Measurements from ENCODE around the gene DUSP16.
"Not testable (repeated sequence)": the region's sequence is repeated elsewhere in the genome, so short reads cannot be mapped to it uniquely, and the experiment has no call there.

Gene DUSP16

GRCh38 chr12:12499909-12500604 lies 62.6 kb downstream of the DUSP16 start:
- no peak for DNase-seq (ENCODE audit: low spot score)

DNA sequence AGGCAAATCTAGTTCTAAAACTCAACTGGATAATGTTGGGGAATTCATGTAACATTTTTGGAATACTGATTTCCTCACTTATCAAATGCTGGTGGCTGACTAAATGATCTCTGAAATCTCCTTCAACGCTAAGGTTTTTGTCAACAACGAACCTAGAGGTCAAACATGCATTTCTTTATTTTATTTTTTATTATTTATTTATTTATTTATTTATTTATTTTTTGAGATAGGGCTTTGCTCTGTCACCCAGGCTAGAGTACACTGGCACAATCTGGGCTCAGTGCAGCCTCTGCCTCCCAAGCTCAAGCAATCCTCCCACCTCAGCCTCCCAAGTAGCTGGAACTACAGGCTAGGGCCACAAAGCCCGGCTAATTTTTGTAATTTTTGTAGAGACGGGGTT lies 64.5 kb downstream of the DUSP16 start:
- DNase-seq (ENCODE audit: low spot score): no peak

DNA sequence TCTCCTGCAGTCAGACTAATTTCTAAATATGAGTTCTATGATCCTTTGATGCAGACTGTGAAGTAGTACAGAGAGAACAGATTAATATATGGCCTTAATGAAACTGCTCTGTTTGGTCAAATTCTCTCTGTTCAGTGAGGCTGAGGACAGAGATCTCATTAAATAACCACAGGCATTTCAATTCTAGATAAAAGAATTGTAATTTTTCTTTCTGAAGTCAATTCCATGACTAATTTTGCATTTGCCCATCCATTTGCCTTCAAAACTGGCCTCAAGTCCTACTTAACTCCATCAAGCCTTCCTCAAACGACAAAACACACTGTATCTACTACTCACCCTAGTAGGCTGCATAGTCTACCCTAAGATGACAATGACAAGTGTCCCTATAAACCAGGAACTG lies 67.1 kb downstream of the DUSP16 start:
- no peak for DNase-seq (ENCODE audit: low spot score)

DNA sequence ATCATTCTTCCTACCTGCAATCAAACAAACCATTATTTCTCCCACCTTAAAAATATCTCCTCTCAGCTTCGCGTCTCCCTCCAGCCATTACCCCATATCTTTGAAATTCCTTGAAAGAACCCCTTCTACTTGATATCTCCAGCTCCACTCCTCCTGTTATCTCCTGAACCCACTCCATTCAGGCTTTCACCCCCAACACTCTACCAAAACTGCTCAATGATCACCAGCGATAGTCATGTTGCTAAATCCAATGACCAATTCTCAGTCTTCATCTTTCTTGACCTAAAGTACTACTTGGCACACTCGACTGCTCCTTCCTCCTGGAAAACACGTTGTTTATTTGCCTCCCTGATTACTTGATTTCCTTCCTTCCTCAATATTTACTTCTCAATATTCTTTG lies 70.1 kb downstream of the DUSP16 start:
- DNase-seq (ENCODE audit: low spot score): no peak

DNA sequence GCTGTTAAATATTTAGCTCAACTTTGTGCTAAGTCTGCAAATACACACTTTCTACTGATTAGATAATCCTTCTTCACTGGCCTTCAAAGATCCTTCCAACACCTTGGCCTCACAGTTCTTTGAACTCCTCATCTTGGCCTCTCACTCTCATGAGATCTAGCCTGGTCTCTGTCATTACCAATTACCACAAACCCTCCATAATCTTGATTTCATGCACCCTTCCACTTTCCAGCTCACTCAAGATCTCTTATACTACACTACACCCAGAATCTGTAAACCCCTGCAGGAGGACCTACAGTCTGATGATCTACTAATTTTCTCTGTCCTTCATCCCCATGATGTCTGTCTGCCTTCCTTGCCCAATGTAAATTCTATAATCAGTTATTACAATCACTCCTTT lies 71.1 kb downstream of the DUSP16 start:
- DNase-seq (ENCODE audit: low spot score): no peak

- no peak for DNase-seq (ENCODE audit: low spot score)
Measured at GRCh38 chr12:12488823-12489550, 73.7 kb downstream of the DUSP16 start.

GRCh38 chr12:12488296-12488695 lies 74.4 kb downstream of the DUSP16 start:
- no peak for DNase-seq (ENCODE audit: low spot score)

DNA sequence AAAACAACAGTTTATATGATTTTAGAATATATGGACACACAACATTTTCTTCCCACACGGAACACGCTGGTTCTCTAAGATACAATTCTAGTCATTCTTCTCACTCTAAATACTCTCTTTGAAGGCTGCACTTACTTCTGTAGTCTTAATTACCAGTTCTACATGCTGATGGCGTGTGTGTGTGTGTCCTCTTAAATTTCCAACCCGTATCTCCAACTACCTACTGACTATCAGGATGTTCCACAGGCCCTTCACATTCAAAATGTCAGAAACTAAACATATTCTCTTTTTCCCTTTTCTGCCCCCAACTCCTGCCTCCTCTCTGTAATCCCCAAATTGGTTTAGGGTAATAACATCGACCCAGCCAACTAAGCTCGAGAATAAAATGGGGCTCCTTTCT lies 75.2 kb downstream of the DUSP16 start:
- DNase-seq (ENCODE audit: low spot score): no peak

GRCh38 chr12:12486661-12487240 lies 75.9 kb downstream of the DUSP16 start:
- DNase-seq (ENCODE audit: low spot score): no peak

GRCh38 chr12:12483438-12483837 lies 79.2 kb downstream of the DUSP16 start:
- no peak for DNase-seq (ENCODE audit: low spot score)

DNA sequence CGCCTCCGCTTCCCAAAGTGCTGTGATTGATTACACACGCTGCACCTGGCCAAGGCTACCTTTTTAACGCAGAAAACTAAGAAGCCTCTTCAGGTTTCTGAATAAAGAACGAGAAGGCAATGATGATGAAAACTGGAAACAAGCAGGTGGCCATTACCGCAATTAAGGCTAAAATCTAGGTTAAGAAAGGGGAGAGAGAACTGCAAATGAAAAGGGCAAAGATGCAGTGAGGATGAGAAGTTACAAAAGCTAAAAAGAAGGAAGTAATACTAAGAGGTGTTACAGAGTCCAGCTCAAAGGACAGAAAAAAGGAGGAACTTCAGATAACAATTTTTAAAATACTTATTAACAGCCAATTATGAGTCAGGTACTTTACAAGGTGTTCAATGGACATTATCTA lies 79.7 kb downstream of the DUSP16 start:
- DNase-seq (ENCODE audit: low spot score): no peak

- DNase-seq (ENCODE audit: low spot score): no peak
Measured at GRCh38 chr12:12482150-12482761, 80.4 kb downstream of the DUSP16 start.

DNA sequence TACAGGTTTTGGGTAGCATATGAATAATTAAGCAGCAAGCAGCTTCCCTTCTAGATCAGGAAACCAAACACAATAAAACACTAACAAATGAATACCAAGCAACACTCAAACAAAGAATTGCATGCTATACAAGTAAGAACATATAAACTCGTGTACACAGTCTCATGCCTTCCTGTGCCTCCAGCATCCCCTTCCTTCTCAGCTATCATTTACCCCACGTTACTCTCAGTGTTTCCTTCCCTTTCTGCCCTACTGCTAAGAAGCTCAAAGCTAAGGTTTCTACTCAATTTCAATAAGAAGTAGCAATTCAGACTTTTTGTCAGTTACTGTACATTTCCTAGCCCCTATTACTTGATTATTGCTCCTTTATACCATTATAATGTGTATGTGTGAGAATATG lies 81.0 kb downstream of the DUSP16 start:
- no peak for DNase-seq (ENCODE audit: low spot score)

- no peak for DNase-seq (ENCODE audit: low spot score)
Measured at GRCh38 chr12:12480074-12480473, 82.6 kb downstream of the DUSP16 start.

DNA sequence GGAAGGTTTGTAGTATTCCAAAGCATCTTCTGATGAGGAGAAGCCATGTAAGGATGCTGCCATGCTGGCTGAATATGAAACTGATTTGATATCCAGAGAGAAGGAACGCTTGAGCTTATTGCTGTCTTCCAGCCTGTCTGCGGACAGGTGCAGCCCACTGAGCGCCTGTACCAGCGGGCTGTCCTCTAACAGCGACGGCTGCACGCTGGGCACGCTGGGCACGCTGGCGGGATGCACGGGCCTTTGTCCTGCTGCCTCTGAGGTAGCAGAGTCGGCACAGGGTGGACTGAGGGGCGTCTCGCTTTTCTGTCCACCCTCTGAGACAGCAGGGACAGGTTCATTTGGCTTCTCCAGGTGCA lies 85.2 kb downstream of the DUSP16 start:
- DNase-seq (ENCODE audit: low spot score): no peak

DNA sequence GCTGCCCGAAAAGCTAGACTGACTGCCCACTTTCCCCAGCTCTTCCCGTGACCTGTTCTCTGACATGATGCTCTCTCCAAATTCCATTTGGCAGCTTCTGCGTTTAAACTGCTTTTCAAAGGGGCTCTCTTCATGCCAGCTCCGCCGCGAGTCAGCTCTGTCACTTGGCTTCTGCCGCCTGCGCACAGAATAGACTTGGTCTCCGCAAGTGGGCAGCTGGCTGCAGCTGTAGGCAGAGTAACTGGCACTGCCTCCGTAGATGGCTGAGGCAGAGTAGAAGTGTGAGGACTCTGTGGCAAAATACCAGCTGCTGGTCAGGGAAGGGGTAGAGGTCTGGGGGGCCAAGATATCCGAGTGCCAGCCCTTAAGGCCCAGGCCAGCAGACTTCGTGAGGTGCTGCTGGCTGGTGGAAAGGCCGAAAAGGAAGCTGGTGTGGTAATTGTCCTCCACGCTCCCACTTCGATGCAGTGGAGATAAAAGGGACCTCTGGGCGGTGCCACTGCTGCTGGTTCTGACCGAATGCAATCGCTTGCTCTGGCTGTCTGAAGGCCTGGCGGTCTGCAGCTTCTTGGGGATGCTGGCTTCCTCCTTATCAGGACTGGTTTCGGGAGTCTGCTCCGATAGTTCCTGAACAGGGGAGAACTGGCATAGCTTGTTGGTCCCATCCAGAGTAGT lies 85.7 kb downstream of the DUSP16 start:
- DNase-seq (ENCODE audit: low spot score): no peak

DNA sequence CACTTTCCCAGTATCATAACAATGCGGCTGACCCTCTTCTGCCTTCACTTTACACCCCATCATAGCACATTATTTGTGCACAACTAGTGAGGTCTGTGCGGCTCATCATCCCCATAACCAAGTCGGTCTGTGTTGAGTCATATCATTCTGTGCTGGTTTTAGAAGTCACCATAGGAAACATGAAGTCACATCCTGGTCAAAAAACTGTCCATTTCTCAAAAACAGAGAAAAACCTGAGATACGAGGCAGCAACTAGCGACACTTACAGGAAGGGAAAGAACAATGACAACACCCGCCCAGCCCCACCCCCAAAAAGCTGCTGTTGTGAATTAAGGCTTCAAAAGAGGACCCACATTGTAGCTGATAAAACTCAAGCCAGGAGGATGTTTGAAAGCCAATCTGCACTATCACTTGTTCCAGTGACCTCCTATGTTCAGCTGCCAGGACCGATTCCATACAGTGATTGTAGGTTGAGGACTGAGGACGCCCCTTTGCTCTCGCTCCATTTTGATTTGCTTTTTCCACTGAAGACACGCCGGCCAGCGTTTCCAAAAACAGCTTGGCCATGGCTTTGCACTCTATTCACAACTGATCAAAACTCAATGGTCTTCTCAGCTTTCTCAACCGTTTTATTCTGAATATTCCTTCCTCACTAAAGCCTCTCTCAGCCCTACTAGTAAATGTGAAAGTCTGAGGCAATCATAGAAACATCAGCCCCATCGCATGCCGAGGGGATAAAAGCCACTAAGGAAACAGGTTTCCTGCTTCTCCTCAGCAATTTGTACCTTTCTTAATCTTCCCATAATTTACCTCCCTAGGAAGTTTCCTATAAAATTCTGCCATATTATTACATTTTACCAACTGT lies 87.5 kb downstream of the DUSP16 start:
- peak; percentile 17 for DNase-seq (ENCODE audit: low spot score)

DNA sequence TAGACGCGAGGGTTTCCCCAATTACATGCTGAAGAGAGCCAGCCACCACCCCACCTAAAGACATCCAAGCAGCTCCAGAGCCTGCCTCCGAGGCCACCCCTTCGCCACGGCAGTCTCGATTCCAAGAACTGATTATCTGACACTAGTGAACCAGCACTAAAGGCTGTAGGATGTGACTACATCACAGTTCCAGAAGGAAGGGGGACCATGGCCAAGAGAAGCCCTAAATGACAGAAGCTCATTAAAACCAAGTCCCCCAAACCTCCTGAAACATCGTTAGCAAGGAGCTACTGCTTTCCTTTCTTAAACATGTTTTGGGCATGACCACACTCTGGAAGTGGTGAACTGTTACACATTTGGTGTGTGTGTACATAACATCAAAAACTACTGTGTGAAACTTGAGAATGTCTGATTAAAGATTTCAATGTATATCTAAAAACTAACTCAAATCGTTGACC lies 88.2 kb downstream of the DUSP16 start:
- DNase-seq (ENCODE audit: low spot score): no peak

GRCh38 chr12:12473223-12473622 lies 89.4 kb downstream of the DUSP16 start:
- DNase-seq (ENCODE audit: low spot score): no peak

DNA sequence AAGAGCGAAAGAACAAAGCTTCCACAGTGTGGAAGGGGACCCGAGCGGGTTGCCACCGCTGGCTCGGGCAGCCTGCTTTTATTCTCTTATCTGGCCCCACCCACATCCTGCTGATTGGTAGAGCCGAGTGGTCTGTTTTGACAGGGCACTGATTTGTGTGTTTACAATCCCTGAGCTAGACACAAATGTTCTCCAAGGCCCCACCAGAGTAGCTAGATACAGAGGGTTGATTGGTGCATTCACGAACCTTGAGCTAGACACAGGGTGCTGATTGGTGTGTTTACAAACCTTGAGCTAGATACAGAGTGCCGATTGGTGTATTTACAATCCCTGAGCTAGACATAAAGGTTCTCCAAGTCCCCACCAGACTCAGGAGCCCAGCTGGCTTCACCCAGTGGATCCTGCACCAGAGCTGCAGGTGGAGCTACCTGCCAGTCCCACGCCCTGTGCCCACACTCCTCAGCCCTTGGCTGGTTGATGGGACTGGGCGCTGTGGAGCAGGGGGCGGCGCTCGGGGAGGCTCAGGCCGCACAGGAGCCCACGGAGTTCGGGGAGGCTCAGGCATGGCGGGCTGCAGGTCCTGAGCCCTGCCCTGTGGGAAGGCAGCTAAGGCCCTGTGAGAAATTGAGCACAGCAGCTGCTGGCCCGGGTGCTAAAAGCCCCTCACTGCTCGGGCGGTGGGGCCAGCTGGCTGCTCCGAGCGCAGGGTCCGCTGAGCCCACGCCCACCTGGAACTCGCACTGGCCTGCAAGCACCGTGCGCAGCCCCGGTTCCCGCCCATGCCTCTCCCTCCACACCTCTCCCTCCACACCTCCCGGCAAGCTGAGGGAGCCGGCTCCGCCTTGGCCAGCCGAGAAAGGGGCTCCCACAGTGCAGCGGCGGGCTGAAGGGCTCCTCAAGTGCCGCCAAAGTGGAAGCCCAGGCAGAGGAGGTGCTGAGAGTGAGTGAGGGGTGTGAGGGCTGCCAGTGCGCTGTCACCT lies 90.4 kb downstream of the DUSP16 start:
- DNase-seq (ENCODE audit: low spot score): not testable (repeated sequence)

Measured in AG20443 (cell line).